GM21529 (cell line): Measurements from ENCODE around the gene TMEFF2.
A peak's percentile ranks its signal among the peaks of the same experiment; 100 is the strongest.
"Not testable (repeated sequence)": the region's sequence is repeated elsewhere in the genome, so short reads cannot be mapped to it uniquely, and the experiment has no call there.

Experiments used
- ATAC-seq: cut with Tn5 transposase; IDR thresholded peaks from one replicate; pipeline ENCODE4 v1.9.1; 2021; ENCODE audit not compliant: unreplicated experiment

TMEFF2 gene

DNA sequence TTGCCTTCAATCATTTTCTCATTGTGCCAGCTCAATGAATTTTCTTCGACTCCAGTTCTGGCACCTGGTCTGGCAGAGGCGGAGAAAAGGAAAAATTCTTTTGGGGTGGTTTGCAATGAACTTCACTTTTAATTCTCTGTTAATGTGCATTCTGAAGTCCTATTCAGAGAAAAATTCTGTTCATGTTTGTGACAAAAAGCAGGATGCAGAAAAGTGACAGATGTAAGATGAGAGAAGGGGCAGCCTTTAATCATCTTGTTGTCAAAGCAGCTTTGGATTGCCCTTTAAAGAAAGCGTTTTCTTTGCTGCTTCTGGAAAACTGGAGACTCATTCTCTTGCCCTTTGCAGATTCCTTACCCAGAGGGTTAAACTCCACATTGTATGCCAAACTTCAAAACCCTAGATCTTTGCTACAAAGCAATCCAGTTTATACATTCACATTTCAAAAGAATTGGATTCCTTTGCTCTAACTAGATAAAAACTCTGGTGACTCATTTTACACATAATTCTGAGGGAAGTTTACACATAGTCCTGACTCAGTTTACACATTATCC lies 253.3 kb downstream of the TMEFF2 start:
- ATAC-seq: no peak

DNA sequence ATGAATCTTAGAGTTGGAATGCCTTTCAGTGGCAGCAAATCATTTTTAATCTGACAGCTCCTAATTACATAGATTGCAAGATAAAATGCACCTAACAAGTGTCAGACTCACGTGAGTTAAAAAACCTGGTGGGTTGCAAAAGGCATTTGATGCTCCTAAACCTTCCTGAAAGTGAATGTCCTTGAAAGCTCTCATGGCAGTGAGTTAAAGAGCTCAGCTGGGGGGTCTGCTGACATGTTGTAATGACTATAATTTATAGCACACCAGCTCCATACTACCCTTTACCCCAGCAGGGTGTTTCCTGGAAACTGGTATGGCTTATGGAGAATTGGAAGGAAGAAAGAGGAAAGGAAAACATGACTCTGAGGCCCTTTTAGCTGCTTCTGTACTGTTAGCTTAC lies 256.0 kb downstream of the TMEFF2 start:
- ATAC-seq: no peak

GRCh38 chr2:191936882-191937405 lies 257.8 kb downstream of the TMEFF2 start:
- ATAC-seq: no peak

- ATAC-seq: no peak
These were observed 259.5 kb downstream of the TMEFF2 start for GRCh38 chr2:191935247-191935646.

- peak; percentile 96 for ATAC-seq
These were observed 261.2 kb downstream of the TMEFF2 start for GRCh38 chr2:191933307-191934105.

- no peak for ATAC-seq
These were observed 262.4 kb downstream of the TMEFF2 start for GRCh38 chr2:191932286-191932685.

DNA sequence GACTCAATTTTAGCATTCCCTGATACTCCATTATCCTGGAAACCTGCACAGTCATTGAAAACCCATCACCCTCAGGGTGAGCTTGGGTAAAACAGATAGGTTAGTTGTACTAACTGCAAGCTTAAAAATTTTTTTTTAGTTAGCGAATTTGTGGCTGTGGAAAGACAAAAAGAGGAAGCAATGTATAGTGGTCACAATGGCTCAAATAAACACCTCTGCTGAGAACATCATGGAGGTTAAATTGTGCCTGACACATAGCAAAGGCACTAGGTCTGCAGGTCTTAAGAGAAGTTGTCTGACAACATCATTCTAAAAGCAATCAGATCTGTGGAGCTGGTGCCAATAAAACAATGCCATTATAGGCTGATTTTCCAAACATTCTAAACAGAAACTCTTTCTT lies 263.4 kb downstream of the TMEFF2 start:
- ATAC-seq: no peak

DNA sequence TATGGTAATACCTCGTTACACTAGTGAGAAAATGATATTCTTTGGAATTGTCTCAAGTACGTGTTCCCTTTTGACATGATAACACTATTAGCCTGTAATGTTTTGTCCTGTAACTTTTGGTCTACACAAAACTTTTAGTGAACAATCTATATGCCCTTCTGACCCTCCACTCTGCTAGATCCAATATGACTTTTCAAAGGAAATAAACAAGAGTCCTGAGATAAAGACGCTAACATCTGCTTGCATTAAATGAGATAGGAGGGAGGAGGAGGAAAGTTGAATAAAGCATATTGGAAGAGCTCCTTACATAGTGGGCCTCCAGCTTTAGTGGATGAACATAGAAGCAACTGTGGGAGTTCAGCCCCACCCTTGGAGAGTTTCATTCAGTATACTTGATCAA lies 264.5 kb downstream of the TMEFF2 start:
- ATAC-seq: no peak

DNA sequence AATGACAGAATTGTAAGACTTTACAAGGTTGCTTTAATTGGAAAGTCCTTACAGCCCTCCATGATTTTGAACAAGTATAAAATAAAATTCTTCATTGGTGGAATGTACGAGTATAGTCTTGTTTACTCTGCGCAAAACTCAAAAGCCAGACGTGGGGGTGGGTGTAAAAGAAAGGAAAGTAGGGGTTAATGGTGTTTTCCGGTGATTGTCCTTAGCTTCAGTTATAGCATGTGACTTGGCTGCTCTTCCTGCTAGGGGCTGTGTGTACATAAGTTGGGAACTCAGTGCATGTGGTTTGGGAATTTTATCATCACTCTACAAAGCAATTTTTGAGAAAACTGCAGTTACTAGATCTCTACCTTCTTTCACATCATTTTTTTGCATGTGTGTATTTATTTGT lies 265.4 kb downstream of the TMEFF2 start:
- ATAC-seq: no peak

DNA sequence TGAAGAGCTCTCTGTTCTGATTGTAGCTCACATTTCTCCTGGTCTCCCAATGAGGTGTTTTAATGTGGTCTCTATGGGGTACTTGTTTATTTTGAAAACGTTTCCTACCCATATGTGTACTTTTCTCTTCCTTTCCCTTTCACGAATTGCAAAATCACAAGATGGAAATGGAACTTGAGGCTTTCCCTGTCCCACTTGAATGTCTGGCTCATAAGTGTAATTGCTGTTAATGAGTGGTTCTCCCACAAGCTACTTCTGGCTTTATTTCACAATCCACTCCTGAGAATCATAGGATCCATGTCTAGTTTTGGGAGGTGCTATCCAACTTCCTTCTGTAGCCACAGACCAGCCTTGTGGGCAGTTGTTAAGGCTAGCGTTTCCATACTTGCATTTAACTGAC lies 266.7 kb downstream of the TMEFF2 start:
- no peak for ATAC-seq

GRCh38 chr2:191927319-191927867 lies 267.3 kb downstream of the TMEFF2 start:
- ATAC-seq: no peak

- no peak for ATAC-seq
These were observed 268.1 kb downstream of the TMEFF2 start for GRCh38 chr2:191926671-191927070.

DNA sequence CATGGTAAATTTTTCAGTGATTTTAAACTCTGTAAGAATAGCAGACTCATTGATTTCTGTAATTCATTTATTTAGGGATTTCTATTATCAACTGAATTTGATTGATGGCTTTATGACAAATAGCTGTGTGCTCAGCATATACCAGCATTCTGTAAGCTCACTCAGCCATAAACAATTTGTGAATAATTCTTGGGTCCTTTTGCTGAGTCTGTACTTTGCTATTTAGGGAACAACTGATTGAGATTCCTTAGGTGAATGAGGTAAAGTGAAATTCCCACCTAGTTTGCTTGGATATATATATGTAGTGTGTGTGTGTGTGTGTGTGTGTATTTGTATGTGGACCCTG lies 271.1 kb downstream of the TMEFF2 start:
- ATAC-seq: no peak

DNA sequence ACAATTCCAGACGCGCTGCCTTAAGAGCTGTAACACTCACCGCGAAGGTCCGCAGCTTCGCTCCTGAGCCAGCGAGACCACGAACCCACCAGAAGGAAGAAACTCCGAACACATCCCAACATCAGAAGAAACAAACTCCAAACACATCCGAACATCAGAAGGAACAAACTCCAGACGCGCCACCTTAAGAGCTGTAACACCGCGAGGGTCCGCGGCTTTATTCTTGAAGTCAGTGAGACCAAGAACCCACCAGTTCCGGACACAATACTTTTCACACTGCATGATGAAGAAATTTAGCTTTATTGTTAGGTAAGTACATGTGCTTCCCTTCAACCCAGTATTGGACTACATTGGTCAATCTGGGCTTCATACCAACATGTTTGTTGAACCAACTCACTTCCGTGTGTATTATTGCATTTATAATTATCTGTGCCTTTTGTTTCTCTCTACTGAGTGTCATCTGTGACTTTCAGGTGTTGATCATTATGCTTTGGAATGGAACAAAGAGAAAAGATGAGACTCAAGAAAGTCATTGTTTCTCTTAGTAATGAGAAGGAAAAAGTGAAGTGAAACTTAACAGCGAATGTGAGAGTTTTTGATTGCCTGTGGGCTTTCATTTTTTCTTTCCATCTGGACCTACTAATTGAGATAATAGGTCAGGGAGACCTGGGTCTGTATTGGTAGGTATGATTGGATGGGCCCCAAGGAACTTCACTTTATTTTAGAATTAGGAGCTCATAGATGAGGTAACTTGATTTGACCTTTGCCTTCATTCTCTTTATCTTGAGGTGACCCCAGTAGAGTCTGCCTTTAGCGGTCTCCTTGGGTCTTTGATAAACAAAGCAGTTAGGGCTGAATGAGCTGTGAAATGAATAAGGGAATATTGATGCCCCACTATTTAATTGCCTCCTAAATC lies 271.7 kb downstream of the TMEFF2 start:
- peak; percentile 96 for ATAC-seq

DNA sequence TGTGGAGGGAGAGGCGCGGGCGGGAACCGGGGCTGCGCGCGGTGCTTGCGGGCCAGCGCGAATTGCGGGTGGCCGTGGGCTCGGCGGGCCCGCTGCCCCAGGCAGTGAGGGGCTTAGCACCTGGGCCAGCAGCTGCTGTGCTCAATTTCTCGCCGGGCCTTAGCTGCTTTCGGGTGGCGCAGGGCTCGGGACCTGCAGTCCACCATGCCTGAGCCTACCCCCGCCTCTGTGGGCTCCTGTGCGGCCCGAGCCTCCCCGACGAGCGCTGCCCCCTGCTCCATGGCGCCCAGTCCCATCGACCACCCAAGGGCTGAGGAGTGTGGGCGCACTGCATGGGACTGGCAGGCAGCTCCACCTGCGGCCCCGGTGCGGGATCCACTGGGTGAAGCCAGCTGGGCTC lies 273.1 kb downstream of the TMEFF2 start:
- ATAC-seq: not testable (repeated sequence)

DNA sequence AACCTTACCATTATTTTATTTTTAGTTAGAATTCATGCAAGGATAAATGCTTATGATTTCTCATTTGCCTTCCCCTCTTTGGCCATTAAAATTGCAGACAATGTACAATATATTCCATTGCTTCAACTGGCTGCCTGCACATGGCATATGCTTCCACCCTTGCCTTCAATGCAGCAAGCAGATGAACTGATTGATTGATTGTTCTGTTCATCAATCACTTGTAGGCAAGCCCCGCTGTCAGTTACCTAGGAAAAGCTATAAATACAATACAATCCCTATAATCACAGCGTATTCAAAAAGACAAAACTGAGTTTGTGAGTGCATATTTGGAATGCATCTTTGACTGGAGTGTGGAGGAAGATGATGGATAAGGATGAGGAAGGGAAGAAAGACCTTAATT lies 274.2 kb downstream of the TMEFF2 start:
- no peak for ATAC-seq

DNA sequence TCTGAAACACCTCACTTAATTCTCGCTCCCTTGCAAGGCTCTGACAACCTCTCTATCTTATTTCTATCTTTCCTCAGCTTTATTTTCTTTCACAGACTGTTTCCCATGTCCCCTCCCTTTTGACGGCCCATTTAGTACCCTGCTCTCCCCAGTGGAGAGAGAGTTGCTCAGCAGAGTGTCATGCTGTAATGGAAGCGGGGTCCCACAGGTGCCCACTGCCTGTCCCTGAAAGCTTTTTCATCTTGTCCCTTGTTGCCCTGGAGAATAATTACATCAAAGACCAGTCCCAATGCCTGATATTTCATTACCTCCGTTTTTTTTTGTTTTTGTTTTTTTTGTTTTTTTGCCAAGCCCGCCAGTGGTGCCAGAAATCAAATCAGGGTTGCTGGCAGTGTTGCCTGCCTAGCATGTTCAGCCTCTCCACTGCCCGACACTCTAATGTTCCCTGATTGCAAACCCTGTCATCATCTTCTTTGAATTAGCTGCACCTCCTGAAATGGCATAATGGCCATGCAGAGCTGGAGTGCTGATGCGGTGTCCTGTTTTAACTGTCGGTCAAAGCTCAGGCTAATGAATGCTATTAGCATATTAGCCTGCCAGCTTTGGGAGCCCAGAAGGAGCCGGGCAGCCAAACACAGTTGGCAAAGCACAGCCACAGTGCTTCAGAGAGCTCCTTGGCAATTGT lies 276.6 kb downstream of the TMEFF2 start:
- ATAC-seq: no peak

- ATAC-seq: no peak
These were observed 277.3 kb downstream of the TMEFF2 start for GRCh38 chr2:191917430-191917881.

DNA sequence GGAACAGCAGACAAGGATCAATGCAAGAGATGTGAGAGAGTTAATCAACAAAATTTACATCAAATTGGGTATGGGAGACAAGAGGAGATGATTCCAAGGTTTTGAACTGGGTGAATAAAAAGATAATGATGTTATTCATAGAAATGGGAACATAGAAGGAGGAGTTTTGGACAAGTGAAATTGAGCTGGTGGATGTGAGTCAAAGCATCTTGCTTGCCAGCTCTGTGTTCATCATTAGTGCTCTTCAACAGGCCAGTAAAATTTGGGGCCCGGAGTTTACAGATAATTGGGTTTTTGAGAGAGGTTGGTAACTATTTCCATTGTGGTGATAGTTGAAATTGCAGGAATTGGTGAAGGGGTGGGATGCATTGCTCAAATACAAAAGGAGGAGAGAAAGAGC lies 277.9 kb downstream of the TMEFF2 start:
- ATAC-seq: no peak

GRCh38 chr2:191915750-191916149 lies 279.0 kb downstream of the TMEFF2 start:
- ATAC-seq: no peak

DNA sequence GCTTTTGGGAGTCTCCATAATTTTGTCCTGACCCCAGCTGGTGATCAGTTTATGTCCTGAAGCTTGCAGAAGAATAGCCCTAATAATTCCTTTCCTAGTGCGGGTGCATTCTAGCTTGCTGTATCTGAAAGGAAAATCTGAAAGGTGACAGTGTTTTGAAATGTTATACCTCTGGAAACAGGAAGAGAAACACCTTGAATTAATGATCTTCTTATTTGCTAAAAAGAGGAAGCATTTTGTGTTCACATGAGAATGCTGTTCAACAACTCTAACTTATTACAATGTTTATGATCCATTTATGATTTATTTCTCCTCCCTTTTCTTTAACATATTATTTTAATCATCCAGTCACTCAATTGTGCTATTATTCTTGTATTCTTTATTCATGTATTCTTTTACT lies 280.9 kb downstream of the TMEFF2 start:
- no peak for ATAC-seq
